ENCODE data around the gene UBR3.

GRCh38 chr2:170121689-170122088, 294.4 kb downstream of the UBR3 start:
- no peak for TF ChIP-seq CTCF (IDR thresholded peaks at IDR 0.05)
- no peak for TF ChIP-seq POLR2A (IDR thresholded peaks at IDR 0.05)
